Measurements from ENCODE around the gene USP37. TPM values are rescaled to one million over a fixed set of nuclear protein-coding genes. Genes with fewer than 3 reads are reported as not detected.

USP37 gene
- total and polyA plus RNA-seq, 2 of the 13 experiments (the other 11 are each of a cell fraction or from before 2014, with no cell fraction given) = 6.5 to 30.6 TPM

DNA sequence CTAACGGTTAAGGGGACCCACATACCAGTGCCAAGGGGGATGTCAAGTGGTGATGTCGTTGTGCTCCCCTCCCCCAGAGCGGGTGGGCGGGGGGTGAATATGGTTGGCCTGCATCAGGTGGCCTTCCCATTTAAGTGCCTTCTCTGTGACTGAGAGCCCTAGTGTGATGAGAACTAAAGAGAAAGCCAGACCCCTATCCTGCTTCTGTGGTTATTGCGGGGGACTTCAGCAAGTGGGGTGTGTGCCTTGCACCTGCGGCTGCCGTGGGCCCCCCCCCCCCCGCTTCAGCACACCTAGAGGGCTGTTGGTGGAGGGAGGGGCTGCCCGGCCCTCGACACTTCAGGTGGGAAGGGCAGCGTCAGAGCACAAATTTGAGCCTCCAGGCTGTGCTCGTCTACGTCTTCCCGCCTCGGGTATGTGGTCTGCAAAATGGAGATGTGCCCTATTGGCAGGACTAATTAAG is 162.4 kb downstream of the USP37 start (continued):
- TF ChIP-seq, protein P1, sequence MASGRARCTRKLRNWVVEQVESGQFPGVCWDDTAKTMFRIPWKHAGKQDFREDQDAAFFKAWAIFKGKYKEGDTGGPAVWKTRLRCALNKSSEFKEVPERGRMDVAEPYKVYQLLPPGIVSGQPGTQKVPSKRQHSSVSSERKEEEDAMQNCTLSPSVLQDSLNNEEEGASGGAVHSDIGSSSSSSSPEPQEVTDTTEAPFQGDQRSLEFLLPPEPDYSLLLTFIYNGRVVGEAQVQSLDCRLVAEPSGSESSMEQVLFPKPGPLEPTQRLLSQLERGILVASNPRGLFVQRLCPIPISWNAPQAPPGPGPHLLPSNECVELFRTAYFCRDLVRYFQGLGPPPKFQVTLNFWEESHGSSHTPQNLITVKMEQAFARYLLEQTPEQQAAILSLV (CRISPR knock-in tag; IDR thresholded peaks at IDR 0.05; ENCODE audit: borderline replicate concordance) = no peak
- TF ChIP-seq ZNF350 (CRISPR knock-in tag; IDR thresholded peaks at IDR 0.05; ENCODE audit: borderline replicate concordance, low read depth) (peak; percentile 91; the same call in 1 of the 2 replicates), ZNF367 (CRISPR knock-in tag; IDR thresholded peaks at IDR 0.05; ENCODE audit: borderline replicate concordance) (0 out of 2 replicates have a peak, but pooled peaks have one; percentile 20), GLI4 (CRISPR knock-in tag; IDR thresholded peaks at IDR 0.05; ENCODE audit: borderline replicate concordance) (peak; percentile 89; the same call in 1 of the 2 replicates), SETDB1 (CRISPR knock-in tag; IDR thresholded peaks at IDR 0.05; ENCODE audit: borderline replicate concordance) (no peak), YY1 (IDR thresholded peaks at IDR 0.05; ENCODE audit: insufficient read depth, insufficient replicate concordance, low read depth, low read length) (no peak), HNF4G (IDR thresholded peaks at IDR 0.05; ENCODE audit: borderline replicate concordance, low read depth, low read length) (peak; percentile 64), HNF4G (CRISPR knock-in tag; IDR thresholded peaks at IDR 0.05; ENCODE audit: borderline replicate concordance, low read depth) (no peak), HNRNPLL (IDR thresholded peaks at IDR 0.05; ENCODE audit: low read depth, low read length, poor library complexity, severe bottlenecking) (no peak), ZNF660 (CRISPR knock-in tag; IDR thresholded peaks at IDR 0.05; ENCODE audit: borderline replicate concordance, low read depth) (no peak), ZNF678 (CRISPR knock-in tag; IDR thresholded peaks at IDR 0.05) (no peak), REPIN1 (CRISPR knock-in tag; IDR thresholded peaks at IDR 0.05; ENCODE audit: borderline replicate concordance, low read depth) (peak; percentile 57; the same call in 1 of the 2 replicates), ATF7 (IDR thresholded peaks at IDR 0.05) (no peak), ATF7 (CRISPR knock-in tag; IDR thresholded peaks at IDR 0.05) (peak; percentile 79), ZBTB7B (CRISPR knock-in tag; IDR thresholded peaks at IDR 0.05) (peak; percentile 85), ZNF790 (CRISPR knock-in tag; IDR thresholded peaks at IDR 0.05; ENCODE audit: borderline replicate concordance) (0 out of 2 replicates have a peak, but pooled peaks have one; percentile 5), KLF9 (CRISPR knock-in tag; IDR thresholded peaks at IDR 0.05; ENCODE audit: low read depth) (0 out of 2 replicates have a peak, but pooled peaks have one; percentile 21), HHEX (CRISPR knock-in tag; IDR thresholded peaks at IDR 0.05) (no peak), RBM39 (IDR thresholded peaks at IDR 0.05; ENCODE audit: low read depth, low read length, poor library complexity, severe bottlenecking) (peak; percentile 55), NONO (IDR thresholded peaks at IDR 0.05) (no peak), NONO (CRISPR knock-in tag; conservative IDR thresholded peaks at IDR 0.05) (peak; percentile 54; the same call in 1 of the 2 replicates), ZNF234 (CRISPR knock-in tag; conservative IDR thresholded peaks at IDR 0.05) (no peak)
- TF ChIP-seq, protein P2, sequence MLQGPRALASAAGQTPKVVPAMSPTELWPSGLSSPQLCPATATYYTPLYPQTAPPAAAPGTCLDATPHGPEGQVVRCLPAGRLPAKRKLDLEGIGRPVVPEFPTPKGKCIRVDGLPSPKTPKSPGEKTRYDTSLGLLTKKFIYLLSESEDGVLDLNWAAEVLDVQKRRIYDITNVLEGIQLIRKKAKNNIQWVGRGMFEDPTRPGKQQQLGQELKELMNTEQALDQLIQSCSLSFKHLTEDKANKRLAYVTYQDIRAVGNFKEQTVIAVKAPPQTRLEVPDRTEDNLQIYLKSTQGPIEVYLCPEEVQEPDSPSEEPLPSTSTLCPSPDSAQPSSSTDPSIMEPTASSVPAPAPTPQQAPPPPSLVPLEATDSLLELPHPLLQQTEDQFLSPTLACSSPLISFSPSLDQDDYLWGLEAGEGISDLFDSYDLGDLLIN (CRISPR knock-in tag; IDR thresholded peaks at IDR 0.05; ENCODE audit: borderline replicate concordance) = no peak
- TF ChIP-seq, protein P3, sequence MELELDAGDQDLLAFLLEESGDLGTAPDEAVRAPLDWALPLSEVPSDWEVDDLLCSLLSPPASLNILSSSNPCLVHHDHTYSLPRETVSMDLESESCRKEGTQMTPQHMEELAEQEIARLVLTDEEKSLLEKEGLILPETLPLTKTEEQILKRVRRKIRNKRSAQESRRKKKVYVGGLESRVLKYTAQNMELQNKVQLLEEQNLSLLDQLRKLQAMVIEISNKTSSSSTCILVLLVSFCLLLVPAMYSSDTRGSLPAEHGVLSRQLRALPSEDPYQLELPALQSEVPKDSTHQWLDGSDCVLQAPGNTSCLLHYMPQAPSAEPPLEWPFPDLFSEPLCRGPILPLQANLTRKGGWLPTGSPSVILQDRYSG (CRISPR knock-in tag; IDR thresholded peaks at IDR 0.05) = no peak
- TF ChIP-seq, protein P4, sequence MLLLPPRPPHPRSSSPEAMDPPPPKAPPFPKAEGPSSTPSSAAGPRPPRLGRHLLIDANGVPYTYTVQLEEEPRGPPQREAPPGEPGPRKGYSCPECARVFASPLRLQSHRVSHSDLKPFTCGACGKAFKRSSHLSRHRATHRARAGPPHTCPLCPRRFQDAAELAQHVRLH (CRISPR knock-in tag; IDR thresholded peaks at IDR 0.05; ENCODE audit: borderline replicate concordance, low read depth) = 0 out of 2 replicates have a peak, but pooled peaks have one; percentile 8
- TF ChIP-seq, protein P5, sequence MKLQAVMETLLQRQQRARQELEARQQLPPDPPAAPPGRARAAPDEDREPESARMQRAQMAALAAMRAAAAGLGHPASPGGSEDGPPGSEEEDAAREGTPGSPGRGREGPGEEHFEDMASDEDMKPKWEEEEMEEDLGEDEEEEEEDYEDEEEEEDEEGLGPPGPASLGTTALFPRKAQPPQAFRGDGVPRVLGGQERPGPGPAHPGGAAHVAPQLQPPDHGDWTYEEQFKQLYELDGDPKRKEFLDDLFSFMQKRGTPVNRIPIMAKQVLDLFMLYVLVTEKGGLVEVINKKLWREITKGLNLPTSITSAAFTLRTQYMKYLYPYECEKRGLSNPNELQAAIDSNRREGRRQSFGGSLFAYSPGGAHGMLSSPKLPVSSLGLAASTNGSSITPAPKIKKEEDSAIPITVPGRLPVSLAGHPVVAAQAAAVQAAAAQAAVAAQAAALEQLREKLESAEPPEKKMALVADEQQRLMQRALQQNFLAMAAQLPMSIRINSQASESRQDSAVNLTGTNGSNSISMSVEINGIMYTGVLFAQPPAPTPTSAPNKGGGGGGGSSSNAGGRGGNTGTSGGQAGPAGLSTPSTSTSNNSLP (IDR thresholded peaks at IDR 0.05; ENCODE audit: low read depth, low read length) = no peak

All from HepG2 (cell line).